Measurements from ENCODE around the gene CEP72. TPM values are rescaled to one million over a fixed set of nuclear protein-coding genes. Genes with fewer than 3 reads are reported as not detected.

CEP72 gene
- total and polyA plus RNA-seq, 2 of the 13 experiments (the other 11 are each of a cell fraction or from before 2014, with no cell fraction given) = 3.4 to 9.4 TPM

DNA sequence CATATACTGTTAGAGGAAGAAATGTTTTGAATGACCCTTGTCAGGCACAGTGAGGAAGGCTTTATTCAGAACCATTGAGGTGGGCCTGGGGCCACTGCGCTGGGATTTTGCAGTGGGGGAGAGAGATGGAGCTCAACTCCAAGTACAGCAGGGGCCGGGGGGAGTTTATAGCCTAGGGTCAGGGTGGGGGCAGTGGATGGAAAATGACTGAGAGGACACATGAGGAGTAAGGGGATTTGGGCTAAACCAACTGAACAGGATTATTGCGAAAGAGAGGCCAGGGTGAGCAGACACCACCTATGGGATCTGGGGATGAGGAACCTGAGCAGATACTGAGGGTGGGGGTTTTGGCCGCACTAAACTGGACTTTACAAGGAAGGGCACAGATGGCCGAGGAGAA is 6.3 kb downstream of the CEP72 start:
- H3K4me1 ChIP-seq (ENCODE audit: insufficient read depth, low read length) = peaks cover 71% of the 10 kb centered on the region
- no peak overlapping the region for H3K27ac ChIP-seq (ENCODE audit: extremely low read length, insufficient read depth, low read length)
- intact Hi-C loops (cut with micrococcal nuclease; ENCODE audit: unreplicated experiment) (loop anchor here (10.0 kb wide), 1 partner anchor 84 kb away; no protein-coding TSS in a partner anchor), in situ Hi-C loops (cut with HindIII; ENCODE audit: extremely low pct_ligation_motif_present, low pct_unique_long_range_greater_than_20kb) (no loop called here)
- no TSS peak for BruUV-seq (replicated peaks)
- no peaks in the 10 kb centered on the region for H3K9me3 ChIP-seq (ENCODE audit: low read length)
- ChIA-PET POLR2A (no interaction called here), CTCF (ENCODE audit: low intra/inter-chr PET ratio, low total read pairs) (no interaction called here)
- no peaks in the 10 kb centered on the region for H4K20me1 ChIP-seq (ENCODE audit: insufficient read depth, low read length)
- no peak overlapping the region for H2AFZ ChIP-seq (ENCODE audit: low read length)
- FAIRE-seq (no peak), DNase-seq (ENCODE audit: low spot score) (no peak), ATAC-seq (no peak)
- no peak overlapping the region for H3K9ac ChIP-seq (ENCODE audit: insufficient read depth, low read depth, low read length)
- peaks cover 13 to 53% of the 10 kb centered on the region in 2 experiments; a peak in 4 of 5 replicates for H3K36me3 ChIP-seq (replicated peaks in 1 of 2; ENCODE audit: control insufficient read depth in 1 of 2, insufficient read depth in 2 of 2, low read length in 2 of 2)
- WGBS (ENCODE audit: low lambda C conversion rate) = 97% methylated on average over 5 of the region's 5 CpGs
- H3K4me2 ChIP-seq (ENCODE audit: low read depth, low read length) = no peak overlapping the region
- H3K27me3 ChIP-seq (ENCODE audit: control insufficient read depth in 1 of 2, insufficient read depth in 2 of 2, low read length in 2 of 2) = no peaks in the 10 kb centered on the region
- H3K4me3 ChIP-seq (replicated peaks in 1 of 3; ENCODE audit: insufficient read depth in 1 of 3, low read depth in 2 of 3, low read length in 3 of 3) = no peak overlapping the region
- TF ChIP-seq CEBPB (IDR thresholded peaks at IDR 0.05; ENCODE audit: borderline replicate concordance, low read depth, low read length) (peak; percentile 84), ZNF644 (CRISPR knock-in tag; IDR thresholded peaks at IDR 0.05; ENCODE audit: low read depth) (no peak)
- H3K79me2 ChIP-seq (ENCODE audit: insufficient read depth, low read length) = peaks cover 41% of the 10 kb centered on the region

- H2AFZ ChIP-seq (ENCODE audit: low read length) = no peak overlapping the region
- no peak for TF ChIP-seq ZBTB3 (CRISPR knock-in tag; IDR thresholded peaks at IDR 0.05; ENCODE audit: borderline replicate concordance, low read depth)
- peak; percentile 42 for TF ChIP-seq AGO2 (optimal IDR thresholded peaks at IDR 0.05; ENCODE audit: low read depth, low read length)
- BruUV-seq (replicated peaks) = no TSS peak
- H3K27me3 ChIP-seq (ENCODE audit: control insufficient read depth in 1 of 2, insufficient read depth in 2 of 2, low read length in 2 of 2) = no peaks in the 10 kb centered on the region
- CTCF ChIA-PET (ENCODE audit: low intra/inter-chr PET ratio, low total read pairs) = no interaction called here
- POLR2A ChIA-PET = no interaction called here
- H3K9ac ChIP-seq (ENCODE audit: insufficient read depth, low read depth, low read length) = no peak overlapping the region
- DNase-seq (ENCODE audit: low spot score) (no peak), FAIRE-seq (no peak), ATAC-seq (no peak)
- peaks cover 13 to 62% of the 10 kb centered on the region in 2 experiments; a peak in 4 of 5 replicates for H3K36me3 ChIP-seq (replicated peaks in 1 of 2; ENCODE audit: control insufficient read depth in 1 of 2, insufficient read depth in 2 of 2, low read length in 2 of 2)
- in situ Hi-C loops (cut with HindIII; ENCODE audit: extremely low pct_ligation_motif_present, low pct_unique_long_range_greater_than_20kb) = no loop called here
- H4K20me1 ChIP-seq (ENCODE audit: insufficient read depth, low read length) = no peaks in the 10 kb centered on the region
- H3K4me3 ChIP-seq (replicated peaks in 1 of 3; ENCODE audit: insufficient read depth in 1 of 3, low read depth in 2 of 3, low read length in 3 of 3) = no peak overlapping the region
- H3K9me3 ChIP-seq (ENCODE audit: low read length) = no peaks in the 10 kb centered on the region
- no peak overlapping the region for H3K27ac ChIP-seq (ENCODE audit: extremely low read length, insufficient read depth, low read length)
- H3K4me1 ChIP-seq (ENCODE audit: insufficient read depth, low read length) = peaks cover 61% of the 10 kb centered on the region
- intact Hi-C loops (cut with micrococcal nuclease; ENCODE audit: unreplicated experiment) = loop anchor here (10.0 kb wide), 1 partner anchor 85 kb away; no protein-coding TSS in a partner anchor
- 89% methylated on average over 9 of the region's 16 CpGs for WGBS (ENCODE audit: low lambda C conversion rate)
- peaks cover 31% of the 10 kb centered on the region for H3K79me2 ChIP-seq (ENCODE audit: insufficient read depth, low read length)
- H3K4me2 ChIP-seq (ENCODE audit: low read depth, low read length) = no peak overlapping the region
Observed at GRCh38 chr5:619444-619843, 7.3 kb downstream of the CEP72 start.

Data from HepG2 (cell line).